Peyer's patch (tissue), 4 donors: ENCODE measurements around the gene P2RY2. TPM values are rescaled to one million over a fixed set of nuclear protein-coding genes. Genes with fewer than 3 reads are reported as not detected.

Experiments
- DNase-seq, 3 donors: peaks; one replicate each; pipeline ENCODE4 v3.0.0-alpha.2; 2017 to 2019
- H3K27ac ChIP-seq, 4 donors: fragments of 200-600 bp; sonication (generic); one replicate each; pipeline ENCODE4 v1.5.1; 2016 to 2019
- H3K27me3 ChIP-seq, 2 donors: fragments of 200-600 bp; sonication (generic); one replicate each; pipeline ENCODE4 v1.5.1; 2019
- H3K36me3 ChIP-seq, 3 donors: fragments of 200-600 bp; sonication (generic); one replicate each; pipeline ENCODE4 v1.5.1; 2016 to 2019
- H3K4me1 ChIP-seq, 4 donors: fragments of 200-600 bp; sonication (generic); one replicate each; pipeline ENCODE4 v1.5.1; 2016 to 2019
- H3K4me3 ChIP-seq, 4 donors: fragments of 200-600 bp; sonication (generic); 1 replicate in 3 of 4; 2 replicates in 1 of 4; pipeline ENCODE4 v1.5.1; 2016 to 2019; ENCODE audit warnings: mild to moderate bottlenecking in 1 of 4
- H3K9me3 ChIP-seq, 4 donors: fragments of 200-600 bp; sonication (generic); one replicate each; pipeline ENCODE4 v1.5.1; 2016 to 2019; ENCODE audit warnings: mild to moderate bottlenecking in 1 of 4
- CTCF ChIP-seq, 6 experiments: fragments of 450-650 bp in 4 of 6; fragments of 200-600 bp in 2 of 6; sonication (generic) in 1 of 6; IDR thresholded peaks; one replicate each; pipeline ENCODE4 v1.5.1; 2017 to 2019; ENCODE audit warnings: antibody characterized with exemption in 6 of 6, mild to moderate bottlenecking in 3 of 6, moderate library complexity in 1 of 6
- POLR2A ChIP-seq, 2 donors: fragments of 450-650 bp; IDR thresholded peaks; one replicate each; pipeline ENCODE4 v1.5.1; 2017; ENCODE audit warnings: antibody characterized with exemption in 2 of 2, mild to moderate bottlenecking in 2 of 2, moderate library complexity in 2 of 2
- total RNA-seq, 4 donors: library from RNA; depleted of rRNA; stranded (reverse); fragments of >200 nt; gene quantifications; one replicate each; pipeline ENCODE4 v1.1.0, GENCODE V29; 2016

P2RY2 gene
- total RNA-seq, 4 donors from 2014 or later: 6.6 to 42.7 (median 33.5) TPM

- DNase-seq: peak in 1 of 3 donors; percentile 35
- H3K27ac ChIP-seq: no peak overlapping the region
Observed at GRCh38 chr11:73259406-73260126, 41.5 kb downstream of the P2RY2 start.

GRCh38 chr11:73260127-73260457 is 42.0 kb downstream of the P2RY2 start:
- no peak overlapping the region for H3K27ac ChIP-seq
- no peaks in the 10 kb centered on the region for H3K9me3 ChIP-seq
- peaks cover 0 to 5% (median 0%) of the 10 kb centered on the region in 4 donors for H3K4me1 ChIP-seq
- no peak overlapping the region for H3K4me3 ChIP-seq
- peak in 1 of 3 donors; percentile 24 for DNase-seq
- H3K36me3 ChIP-seq: no peaks in the 10 kb centered on the region
- TF ChIP-seq CTCF (IDR thresholded peaks at IDR 0.05) (no peak), POLR2A (IDR thresholded peaks at IDR 0.05) (no peak)
- no peaks in the 10 kb centered on the region for H3K27me3 ChIP-seq

More at GRCh38 chr11:73259406-73260126, 41.5 kb downstream of the P2RY2 start:
- Histone ChIP-seq H3K9me3 (no peaks in the 10 kb centered on the region), H3K4me3 (no peak overlapping the region), H3K36me3 (no peaks in the 10 kb centered on the region), H3K27me3 (no peaks in the 10 kb centered on the region), H3K4me1 (peaks cover 0 to 3% (median 0%) of the 10 kb centered on the region in 4 donors)
- TF ChIP-seq CTCF (IDR thresholded peaks at IDR 0.05): no peak
- no peak for TF ChIP-seq POLR2A (IDR thresholded peaks at IDR 0.05)

- H3K4me3 ChIP-seq: no peak overlapping the region
- H3K9me3 ChIP-seq: no peaks in the 10 kb centered on the region
- no peak for DNase-seq
- peaks cover 0 to 5% (median 0%) of the 10 kb centered on the region in 4 donors for H3K4me1 ChIP-seq
- no peak overlapping the region for H3K27ac ChIP-seq
- no peaks in the 10 kb centered on the region for H3K27me3 ChIP-seq
- TF ChIP-seq POLR2A (IDR thresholded peaks at IDR 0.05): no peak
- TF ChIP-seq CTCF (IDR thresholded peaks at IDR 0.05): no peak
- no peaks in the 10 kb centered on the region for H3K36me3 ChIP-seq
Observed at GRCh38 chr11:73262851-73263495, 44.9 kb downstream of the P2RY2 start.

- no peak for DNase-seq
- TF ChIP-seq CTCF (IDR thresholded peaks at IDR 0.05): no peak
Observed at GRCh38 chr11:73263640-73264039, 45.6 kb downstream of the P2RY2 start.

GRCh38 chr11:73265278-73265810 is 47.3 kb downstream of the P2RY2 start:
- H3K36me3 ChIP-seq: no peaks in the 10 kb centered on the region
- H3K4me3 ChIP-seq: no peak overlapping the region
- peaks cover 0 to 14% (median 4%) of the 10 kb centered on the region in 4 donors for H3K4me1 ChIP-seq
- no peaks in the 10 kb centered on the region for H3K9me3 ChIP-seq
- H3K27ac ChIP-seq: no peak overlapping the region
- TF ChIP-seq POLR2A (IDR thresholded peaks at IDR 0.05): no peak
- TF ChIP-seq CTCF (IDR thresholded peaks at IDR 0.05): no peak
- no peaks in the 10 kb centered on the region for H3K27me3 ChIP-seq
- no peak for DNase-seq

More at GRCh38 chr11:73263640-73264039, 45.6 kb downstream of the P2RY2 start:
- Histone ChIP-seq H3K9me3 (no peaks in the 10 kb centered on the region), H3K4me3 (no peak overlapping the region), H3K36me3 (no peaks in the 10 kb centered on the region), H3K4me1 (peaks cover 0 to 5% (median 0%) of the 10 kb centered on the region in 4 donors), H3K27me3 (no peaks in the 10 kb centered on the region), H3K27ac (no peak overlapping the region)
